Measurements from ENCODE around the gene ADGRG1. TPM values are rescaled to one million over a fixed set of nuclear protein-coding genes. Genes with fewer than 3 reads are reported as not detected.

The ADGRG1 gene
- total and polyA plus RNA-seq, 4 donors, result 1.2 to 68.4 (median 17.6) TPM

GRCh38 chr16:57636184-57636583 is 7.8 kb downstream of the ADGRG1 start:
- no peaks in the 10 kb centered on the region for H3K4me1 ChIP-seq (ENCODE audit: control insufficient read depth in 1 of 2, insufficient read depth in 2 of 2, low read length in 2 of 2)
- DNase-seq (no peak), ATAC-seq (ENCODE audit: low FRiP score) (no peak)
- no peaks in the 10 kb centered on the region for H3K27me3 ChIP-seq (ENCODE audit: control insufficient read depth in 1 of 2, insufficient read depth in 2 of 2, low read length in 1 of 2)
- no peak overlapping the region for H3K4me3 ChIP-seq (ENCODE audit: low read length in 2 of 2)
- WGBS, 2 donors, result 96 to 97% methylated on average over 5 of the region's 5 CpGs
- no peaks in the 10 kb centered on the region for H3K36me3 ChIP-seq (ENCODE audit: control insufficient read depth in 1 of 2, insufficient read depth in 2 of 2, low read length in 1 of 2)
- no peak overlapping the region for H3K27ac ChIP-seq (ENCODE audit: low read depth in 1 of 2, low read length in 2 of 2)
- intact Hi-C loops (cut with DNase I), result no loop called here
- H3K9me3 ChIP-seq (ENCODE audit: control insufficient read depth, low read length), result no peaks in the 10 kb centered on the region

- no peaks in the 10 kb centered on the region for H3K4me1 ChIP-seq (ENCODE audit: control insufficient read depth in 1 of 2, insufficient read depth in 2 of 2, low read length in 2 of 2)
- ATAC-seq (ENCODE audit: low FRiP score), result no peak
- 62 to 71% methylated on average over 8 of the region's 8 CpGs for WGBS, 2 donors
These were observed 8.6 kb downstream of the ADGRG1 start for GRCh38 chr16:57637020-57637419.

GRCh38 chr16:57637424-57637823 is 9.0 kb downstream of the ADGRG1 start:
- no peaks in the 10 kb centered on the region for H3K4me1 ChIP-seq (ENCODE audit: control insufficient read depth in 1 of 2, insufficient read depth in 2 of 2, low read length in 2 of 2)
- no peaks in the 10 kb centered on the region for H3K9me3 ChIP-seq (ENCODE audit: control insufficient read depth, low read length)
- DNase-seq, result no peak
- H3K27ac ChIP-seq (ENCODE audit: low read depth in 1 of 2, low read length in 2 of 2), result no peak overlapping the region
- no peak overlapping the region for H3K4me3 ChIP-seq (ENCODE audit: low read length in 2 of 2)
- WGBS, 2 donors, result 13 to 24% methylated on average over 8 of the region's 8 CpGs
- H3K36me3 ChIP-seq (ENCODE audit: control insufficient read depth in 1 of 2, insufficient read depth in 2 of 2, low read length in 1 of 2), result no peaks in the 10 kb centered on the region
- no peak for ATAC-seq (ENCODE audit: low FRiP score)
- H3K27me3 ChIP-seq (ENCODE audit: control insufficient read depth in 1 of 2, insufficient read depth in 2 of 2, low read length in 1 of 2), result no peaks in the 10 kb centered on the region
- intact Hi-C loops (cut with DNase I), result no loop called here

More at GRCh38 chr16:57637020-57637419, 8.6 kb downstream of the ADGRG1 start:
- Histone ChIP-seq H3K27me3 (ENCODE audit: control insufficient read depth in 1 of 2, insufficient read depth in 2 of 2, low read length in 1 of 2) (no peaks in the 10 kb centered on the region), H3K36me3 (ENCODE audit: control insufficient read depth in 1 of 2, insufficient read depth in 2 of 2, low read length in 1 of 2) (no peaks in the 10 kb centered on the region), H3K27ac (ENCODE audit: low read depth in 1 of 2, low read length in 2 of 2) (no peak overlapping the region), H3K9me3 (ENCODE audit: control insufficient read depth, low read length) (no peaks in the 10 kb centered on the region), H3K4me3 (ENCODE audit: low read length in 2 of 2) (no peak overlapping the region)
- no peak for DNase-seq
- intact Hi-C loops (cut with DNase I), result no loop called here

- no peak overlapping the region for H3K4me3 ChIP-seq (ENCODE audit: low read length in 2 of 2)
- H3K27me3 ChIP-seq (ENCODE audit: control insufficient read depth in 1 of 2, insufficient read depth in 2 of 2, low read length in 1 of 2), result no peaks in the 10 kb centered on the region
- H3K27ac ChIP-seq (ENCODE audit: low read depth in 1 of 2, low read length in 2 of 2), result no peak overlapping the region
- H3K4me1 ChIP-seq (ENCODE audit: control insufficient read depth in 1 of 2, insufficient read depth in 2 of 2, low read length in 2 of 2), result no peaks in the 10 kb centered on the region
- H3K36me3 ChIP-seq (ENCODE audit: control insufficient read depth in 1 of 2, insufficient read depth in 2 of 2, low read length in 1 of 2), result no peaks in the 10 kb centered on the region
- no peaks in the 10 kb centered on the region for H3K9me3 ChIP-seq (ENCODE audit: control insufficient read depth, low read length)
- ATAC-seq (ENCODE audit: low FRiP score), result no peak
- DNase-seq, result no peak
- intact Hi-C loops (cut with DNase I), result no loop called here
- 89 to 91% methylated on average over 6 of the region's 6 CpGs for WGBS, 2 donors
These were observed 9.5 kb downstream of the ADGRG1 start for GRCh38 chr16:57637965-57638364.

- H3K27me3 ChIP-seq (ENCODE audit: control insufficient read depth in 1 of 2, insufficient read depth in 2 of 2, low read length in 1 of 2), result no peaks in the 10 kb centered on the region
- intact Hi-C loops (cut with DNase I), result no loop called here
- 93 to 94% methylated on average over 2 of the region's 2 CpGs for WGBS, 2 donors
- ATAC-seq (ENCODE audit: low FRiP score), result no peak
- H3K4me3 ChIP-seq (ENCODE audit: low read length in 2 of 2), result no peak overlapping the region
- DNase-seq, result no peak
- H3K4me1 ChIP-seq (ENCODE audit: control insufficient read depth in 1 of 2, insufficient read depth in 2 of 2, low read length in 2 of 2), result no peaks in the 10 kb centered on the region
- no peak overlapping the region for H3K27ac ChIP-seq (ENCODE audit: low read depth in 1 of 2, low read length in 2 of 2)
- no peaks in the 10 kb centered on the region for H3K36me3 ChIP-seq (ENCODE audit: control insufficient read depth in 1 of 2, insufficient read depth in 2 of 2, low read length in 1 of 2)
- H3K9me3 ChIP-seq (ENCODE audit: control insufficient read depth, low read length), result no peaks in the 10 kb centered on the region
These were observed 10.0 kb downstream of the ADGRG1 start for GRCh38 chr16:57638381-57638780.

GRCh38 chr16:57639172-57639887 is 10.9 kb downstream of the ADGRG1 start:
- H3K4me1 ChIP-seq (ENCODE audit: control insufficient read depth in 1 of 2, insufficient read depth in 2 of 2, low read length in 2 of 2), result no peaks in the 10 kb centered on the region
- no peak for ATAC-seq (ENCODE audit: low FRiP score)
- H3K27ac ChIP-seq (ENCODE audit: low read depth in 1 of 2, low read length in 2 of 2), result no peak overlapping the region

GRCh38 chr16:57640185-57640584 is 11.8 kb downstream of the ADGRG1 start:
- no peaks in the 10 kb centered on the region for H3K4me1 ChIP-seq (ENCODE audit: control insufficient read depth in 1 of 2, insufficient read depth in 2 of 2, low read length in 2 of 2)
- no peaks in the 10 kb centered on the region for H3K36me3 ChIP-seq (ENCODE audit: control insufficient read depth in 1 of 2, insufficient read depth in 2 of 2, low read length in 1 of 2)
- intact Hi-C loops (cut with DNase I), result no loop called here

More at GRCh38 chr16:57639172-57639887, 10.9 kb downstream of the ADGRG1 start:
- Histone ChIP-seq H3K9me3 (ENCODE audit: control insufficient read depth, low read length) (no peaks in the 10 kb centered on the region), H3K36me3 (ENCODE audit: control insufficient read depth in 1 of 2, insufficient read depth in 2 of 2, low read length in 1 of 2) (no peaks in the 10 kb centered on the region), H3K4me3 (ENCODE audit: low read length in 2 of 2) (no peak overlapping the region), H3K27me3 (ENCODE audit: control insufficient read depth in 1 of 2, insufficient read depth in 2 of 2, low read length in 1 of 2) (no peaks in the 10 kb centered on the region)
- WGBS, 2 donors, result 34 to 35% methylated on average over 22 to 23 of the region's 23 CpGs
- intact Hi-C loops (cut with DNase I), result no loop called here
- no peak for DNase-seq

GRCh38 chr16:57640612-57641011 is 12.2 kb downstream of the ADGRG1 start:
- Histone ChIP-seq H3K4me1 (ENCODE audit: control insufficient read depth in 1 of 2, insufficient read depth in 2 of 2, low read length in 2 of 2) (no peaks in the 10 kb centered on the region), H3K36me3 (ENCODE audit: control insufficient read depth in 1 of 2, insufficient read depth in 2 of 2, low read length in 1 of 2) (no peaks in the 10 kb centered on the region), H3K9me3 (ENCODE audit: control insufficient read depth, low read length) (no peaks in the 10 kb centered on the region), H3K27me3 (ENCODE audit: control insufficient read depth in 1 of 2, insufficient read depth in 2 of 2, low read length in 1 of 2) (no peaks in the 10 kb centered on the region), H3K27ac (ENCODE audit: low read depth in 1 of 2, low read length in 2 of 2) (no peak overlapping the region), H3K4me3 (ENCODE audit: low read length in 2 of 2) (no peak overlapping the region)
- no peak for ATAC-seq (ENCODE audit: low FRiP score)
- no peak for DNase-seq
- WGBS, 2 donors, result 78 to 82% methylated on average over 8 of the region's 8 CpGs
- intact Hi-C loops (cut with DNase I), result no loop called here

More at GRCh38 chr16:57640185-57640584, 11.8 kb downstream of the ADGRG1 start:
- 93 to 94% methylated on average over 9 of the region's 9 CpGs for WGBS, 2 donors
- no peak for ATAC-seq (ENCODE audit: low FRiP score)
- Histone ChIP-seq H3K27ac (ENCODE audit: low read depth in 1 of 2, low read length in 2 of 2) (no peak overlapping the region), H3K4me3 (ENCODE audit: low read length in 2 of 2) (no peak overlapping the region), H3K9me3 (ENCODE audit: control insufficient read depth, low read length) (no peaks in the 10 kb centered on the region), H3K27me3 (ENCODE audit: control insufficient read depth in 1 of 2, insufficient read depth in 2 of 2, low read length in 1 of 2) (no peaks in the 10 kb centered on the region)
- no peak for DNase-seq

Measured in aorta (tissue), 5 donors.